ENCODE results near the gene ADAP1. TPM values are rescaled to one million over a fixed set of nuclear protein-coding genes. Genes with fewer than 3 reads are reported as not detected.

The ADAP1 gene
- total and polyA plus RNA-seq, 2 of the 8 experiments (the other 6 are each of a cell fraction or from before 2014, with no cell fraction given): 5.8 to 6.1 TPM

DNA sequence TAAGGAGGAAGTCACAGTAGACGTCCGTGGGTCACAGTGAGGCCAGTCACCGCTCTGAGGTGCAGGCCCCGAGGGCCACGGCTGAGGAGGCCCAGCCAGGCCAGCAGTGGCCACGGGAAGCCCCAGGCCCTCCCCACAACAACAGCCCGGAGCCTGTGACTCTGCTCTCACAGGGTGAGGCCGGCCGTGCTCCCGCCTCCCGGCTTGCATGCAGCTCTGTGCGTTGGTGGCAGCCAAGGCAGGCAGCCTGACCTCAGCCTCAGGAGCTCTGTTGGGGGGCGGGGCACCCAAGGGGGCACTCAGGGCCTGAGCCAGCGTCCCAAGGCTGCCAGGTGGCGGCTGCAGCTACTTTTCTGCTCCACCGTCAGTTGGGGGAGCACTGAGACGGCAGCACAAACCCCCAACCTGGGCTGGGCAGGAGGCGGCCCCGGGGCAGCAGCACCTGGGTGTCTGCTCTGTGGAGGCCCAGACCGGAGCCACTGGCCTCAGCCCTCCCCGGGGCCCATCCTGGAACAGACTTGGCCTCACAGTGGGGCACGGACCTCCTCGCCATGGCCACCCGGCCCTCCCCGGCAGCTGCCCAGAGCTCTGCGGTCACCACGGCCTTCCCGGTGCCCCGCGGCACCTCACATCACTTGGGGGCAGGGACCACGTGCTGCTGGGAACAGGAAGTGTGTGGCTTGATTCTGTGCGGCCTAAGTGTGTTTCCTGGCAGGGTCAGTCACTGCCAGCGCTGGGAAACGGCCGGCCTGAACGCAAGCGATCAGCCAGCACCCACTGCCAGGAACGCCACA lies 41.8 kb upstream of the ADAP1 start:
- Histone ChIP-seq H3K36me3 (ENCODE audit: control insufficient read depth in 2 of 4, insufficient read depth in 4 of 4, low read length in 3 of 4) (no peaks in the 10 kb centered on the region), H2BK5ac (ENCODE audit: low read depth, low read length) (no peak overlapping the region; the same call in 1 of the 2 replicates), H4K5ac (ENCODE audit: insufficient read length, low read depth, low read length) (no peak overlapping the region), H2AFZ (ENCODE audit: low read length) (no peak overlapping the region), H3K18ac (ENCODE audit: extremely low read depth, low read length) (no peak overlapping the region), H3K9me3 (ENCODE audit: insufficient read depth in 2 of 2, low read depth in 1 of 2, low read length in 1 of 2) (no peaks in the 10 kb centered on the region), H3K9ac (replicated peaks in 1 of 4; ENCODE audit: extremely low read depth in 1 of 4, low read depth in 3 of 4, low read length in 3 of 4) (no peak overlapping the region), H3K27ac (ENCODE audit: low read depth, low read length) (no peak overlapping the region; the same call in 1 of the 2 replicates), H4K20me1 (replicated peaks in 1 of 2; ENCODE audit: control insufficient read depth in 1 of 2, insufficient read depth in 2 of 2, low read length in 2 of 2) (peaks cover 0 to 2% of the 10 kb centered on the region in 2 experiments), H3K4me2 (ENCODE audit: insufficient read depth in 1 of 2, low read depth in 2 of 2, low read length in 2 of 2) (no peak overlapping the region), H3K79me2 (ENCODE audit: control insufficient read depth in 1 of 2, insufficient read depth in 2 of 2, low read length in 2 of 2) (no peaks in the 10 kb centered on the region), H3K4ac (replicated peaks; ENCODE audit: insufficient read length, low read depth, low read length) (no peak overlapping the region), H3K27me3 (replicated peaks in 1 of 4; ENCODE audit: control insufficient read depth in 3 of 4, extremely low read depth in 1 of 4, insufficient read depth in 3 of 4, low read length in 3 of 4) (no peaks in the 10 kb centered on the region), H3K23ac (ENCODE audit: insufficient read length) (no peak overlapping the region), H4K91ac (replicated peaks; ENCODE audit: insufficient read length, low read length) (no peak overlapping the region), H3K56ac (replicated peaks; ENCODE audit: insufficient read length, low read depth, low read length) (no peak overlapping the region), H3K4me3 (ENCODE audit: extremely low read depth in 1 of 4, insufficient read depth in 2 of 4, low read depth in 3 of 4, low read length in 4 of 4) (no peak overlapping the region), H2BK120ac (replicated peaks; ENCODE audit: low read depth, low read length) (no peak overlapping the region), H3K23me2 (ENCODE audit: low read depth, low read length) (no peaks in the 10 kb centered on the region), H2BK12ac (ENCODE audit: low read depth, low read length) (no peak overlapping the region), H2AK5ac (ENCODE audit: low read depth, low read length) (no peak overlapping the region), H3K4me1 (replicated peaks in 1 of 4; ENCODE audit: control insufficient read depth in 3 of 4, insufficient read depth in 4 of 4, low read length in 3 of 4) (peaks cover 0 to 8% (median 4%) of the 10 kb centered on the region in 4 experiments; a peak in 5 of 7 replicates), H2BK20ac (ENCODE audit: low read length) (no peak overlapping the region), H4K8ac (ENCODE audit: extremely low read depth, insufficient read depth, low read length) (peak overlapping the region; percentile 20; the same call in 1 of the 2 replicates), H3K14ac (ENCODE audit: insufficient read length) (no peak overlapping the region), H2BK15ac (ENCODE audit: low read length) (no peak overlapping the region), H3K79me1 (ENCODE audit: low read depth, low read length) (no peaks in the 10 kb centered on the region)
- DNase-seq (ENCODE audit: low read depth in 1 of 2, low spot score in 2 of 2): no peak
- TF ChIP-seq SIN3A (conservative IDR thresholded peaks at IDR 0.05 in 1 of 2, IDR thresholded peaks at IDR 0.05 in 1 of 2; ENCODE audit: low read depth in 1 of 2, low read length in 2 of 2) (no peak), CHD2 (IDR thresholded peaks at IDR 0.05; ENCODE audit: low read length) (no peak), JUND (IDR thresholded peaks at IDR 0.05; ENCODE audit: low read length) (no peak), CTBP2 (IDR thresholded peaks at IDR 0.05; ENCODE audit: borderline replicate concordance, insufficient read depth, insufficient read length, low read length) (no peak), RFX5 (IDR thresholded peaks at IDR 0.05; ENCODE audit: borderline replicate concordance, low read depth, low read length) (no peak), KDM1A (IDR thresholded peaks at IDR 0.05; ENCODE audit: borderline replicate concordance, low read length) (no peak), RBBP5 (IDR thresholded peaks at IDR 0.05; ENCODE audit: borderline replicate concordance, low read depth, low read length) (no peak)
- no peak for FAIRE-seq
- CTCF ChIA-PET (ENCODE audit: partially characterized antibody): interaction anchor here (0.5 to 10.0 kb wide), 16 partner anchors 8 to 595 kb away, joined by 3 to 143 read pairs (median 8); partner anchors contain the start of gene GPR146
- POLR2A ChIA-PET (ENCODE audit: partially characterized antibody): interaction anchor here (1.1 to 1.7 kb wide), 3 partner anchors 21 to 47 kb away, joined by 3 to 4 read pairs (median 4); partner anchors contain the start of gene COX19
- WGBS, 2 experiments (ENCODE audit: extremely low coverage in 1 of 2, insufficient coverage in 1 of 2, insufficient read length in 1 of 2, insufficient replicate concordance in 2 of 2, low coverage in 1 of 2, low lambda C conversion rate in 2 of 2, missing lambda C conversion rate in 1 of 2): 96% methylated on average over 31 of the region's 38 CpGs; no CpG with 5 or more reads in 1 of the 2 experiments
